Measurements from ENCODE around the gene CGB2. TPM values are rescaled to one million over a fixed set of nuclear protein-coding genes. Genes with fewer than 3 reads are reported as not detected.

CGB2 gene
- total and polyA plus RNA-seq, 9 of the 15 experiments (the other 6 are each of a cell fraction or from before 2014, with no cell fraction given): 0.22 TPM; not detected in 8

DNA sequence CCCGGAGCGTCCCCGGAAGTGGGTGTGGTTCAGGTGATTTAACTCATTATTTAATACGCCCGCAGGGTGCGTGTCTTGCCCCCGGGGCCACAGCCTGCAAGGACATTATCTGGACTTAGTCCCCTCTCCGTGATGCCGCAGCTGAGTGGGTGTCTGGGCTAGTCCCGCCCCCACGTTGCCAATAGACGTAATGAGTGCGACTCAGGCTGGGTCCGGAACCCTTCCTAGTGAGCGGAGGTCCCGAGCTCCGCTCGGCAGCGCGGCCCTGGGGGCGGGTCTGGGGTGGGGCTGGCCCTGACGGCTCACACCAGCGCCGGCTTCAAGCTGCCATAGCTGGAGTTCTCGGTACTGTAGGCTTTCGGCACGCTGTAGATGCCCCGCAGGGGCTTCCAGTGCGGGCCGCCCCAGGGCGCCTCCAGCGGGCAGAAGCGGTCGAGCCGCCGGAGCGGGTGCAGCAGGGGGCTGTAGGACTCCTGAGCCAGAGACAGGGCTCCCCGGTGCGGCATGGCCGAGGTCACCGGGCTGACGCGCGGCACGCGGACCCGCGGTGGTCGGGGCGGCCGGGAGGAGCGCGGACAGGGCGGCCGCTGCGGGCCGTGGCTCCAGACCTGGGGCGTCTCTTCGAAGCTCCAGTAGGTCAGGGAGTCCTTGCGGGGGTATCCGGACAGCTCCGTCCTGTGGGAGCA is 13.9 kb upstream of the CGB2 start (continued):
- TF ChIP-seq, protein P1, sequence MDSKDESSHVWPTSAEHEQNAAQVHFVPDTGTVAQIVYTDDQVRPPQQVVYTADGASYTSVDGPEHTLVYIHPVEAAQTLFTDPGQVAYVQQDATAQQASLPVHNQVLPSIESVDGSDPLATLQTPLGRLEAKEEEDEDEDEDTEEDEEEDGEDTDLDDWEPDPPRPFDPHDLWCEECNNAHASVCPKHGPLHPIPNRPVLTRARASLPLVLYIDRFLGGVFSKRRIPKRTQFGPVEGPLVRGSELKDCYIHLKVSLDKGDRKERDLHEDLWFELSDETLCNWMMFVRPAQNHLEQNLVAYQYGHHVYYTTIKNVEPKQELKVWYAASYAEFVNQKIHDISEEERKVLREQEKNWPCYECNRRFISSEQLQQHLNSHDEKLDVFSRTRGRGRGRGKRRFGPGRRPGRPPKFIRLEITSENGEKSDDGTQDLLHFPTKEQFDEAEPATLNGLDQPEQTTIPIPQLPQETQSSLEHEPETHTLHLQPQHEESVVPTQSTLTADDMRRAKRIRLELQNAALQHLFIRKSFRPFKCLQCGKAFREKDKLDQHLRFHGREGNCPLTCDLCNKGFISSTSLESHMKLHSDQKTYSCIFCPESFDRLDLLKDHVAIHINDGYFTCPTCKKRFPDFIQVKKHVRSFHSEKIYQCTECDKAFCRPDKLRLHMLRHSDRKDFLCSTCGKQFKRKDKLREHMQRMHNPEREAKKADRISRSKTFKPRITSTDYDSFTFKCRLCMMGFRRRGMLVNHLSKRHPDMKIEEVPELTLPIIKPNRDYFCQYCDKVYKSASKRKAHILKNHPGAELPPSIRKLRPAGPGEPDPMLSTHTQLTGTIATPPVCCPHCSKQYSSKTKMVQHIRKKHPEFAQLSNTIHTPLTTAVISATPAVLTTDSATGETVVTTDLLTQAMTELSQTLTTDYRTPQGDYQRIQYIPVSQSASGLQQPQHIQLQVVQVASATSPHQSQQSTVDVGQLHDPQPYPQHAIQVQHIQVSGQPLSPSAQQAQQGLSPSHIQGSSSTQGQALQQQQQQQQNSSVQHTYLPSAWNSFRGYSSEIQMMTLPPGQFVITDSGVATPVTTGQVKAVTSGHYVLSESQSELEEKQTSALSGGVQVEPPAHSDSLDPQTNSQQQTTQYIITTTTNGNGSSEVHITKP (IDR thresholded peaks at IDR 0.05; ENCODE audit: partially characterized antibody): no peak
- TF ChIP-seq, protein P2, sequence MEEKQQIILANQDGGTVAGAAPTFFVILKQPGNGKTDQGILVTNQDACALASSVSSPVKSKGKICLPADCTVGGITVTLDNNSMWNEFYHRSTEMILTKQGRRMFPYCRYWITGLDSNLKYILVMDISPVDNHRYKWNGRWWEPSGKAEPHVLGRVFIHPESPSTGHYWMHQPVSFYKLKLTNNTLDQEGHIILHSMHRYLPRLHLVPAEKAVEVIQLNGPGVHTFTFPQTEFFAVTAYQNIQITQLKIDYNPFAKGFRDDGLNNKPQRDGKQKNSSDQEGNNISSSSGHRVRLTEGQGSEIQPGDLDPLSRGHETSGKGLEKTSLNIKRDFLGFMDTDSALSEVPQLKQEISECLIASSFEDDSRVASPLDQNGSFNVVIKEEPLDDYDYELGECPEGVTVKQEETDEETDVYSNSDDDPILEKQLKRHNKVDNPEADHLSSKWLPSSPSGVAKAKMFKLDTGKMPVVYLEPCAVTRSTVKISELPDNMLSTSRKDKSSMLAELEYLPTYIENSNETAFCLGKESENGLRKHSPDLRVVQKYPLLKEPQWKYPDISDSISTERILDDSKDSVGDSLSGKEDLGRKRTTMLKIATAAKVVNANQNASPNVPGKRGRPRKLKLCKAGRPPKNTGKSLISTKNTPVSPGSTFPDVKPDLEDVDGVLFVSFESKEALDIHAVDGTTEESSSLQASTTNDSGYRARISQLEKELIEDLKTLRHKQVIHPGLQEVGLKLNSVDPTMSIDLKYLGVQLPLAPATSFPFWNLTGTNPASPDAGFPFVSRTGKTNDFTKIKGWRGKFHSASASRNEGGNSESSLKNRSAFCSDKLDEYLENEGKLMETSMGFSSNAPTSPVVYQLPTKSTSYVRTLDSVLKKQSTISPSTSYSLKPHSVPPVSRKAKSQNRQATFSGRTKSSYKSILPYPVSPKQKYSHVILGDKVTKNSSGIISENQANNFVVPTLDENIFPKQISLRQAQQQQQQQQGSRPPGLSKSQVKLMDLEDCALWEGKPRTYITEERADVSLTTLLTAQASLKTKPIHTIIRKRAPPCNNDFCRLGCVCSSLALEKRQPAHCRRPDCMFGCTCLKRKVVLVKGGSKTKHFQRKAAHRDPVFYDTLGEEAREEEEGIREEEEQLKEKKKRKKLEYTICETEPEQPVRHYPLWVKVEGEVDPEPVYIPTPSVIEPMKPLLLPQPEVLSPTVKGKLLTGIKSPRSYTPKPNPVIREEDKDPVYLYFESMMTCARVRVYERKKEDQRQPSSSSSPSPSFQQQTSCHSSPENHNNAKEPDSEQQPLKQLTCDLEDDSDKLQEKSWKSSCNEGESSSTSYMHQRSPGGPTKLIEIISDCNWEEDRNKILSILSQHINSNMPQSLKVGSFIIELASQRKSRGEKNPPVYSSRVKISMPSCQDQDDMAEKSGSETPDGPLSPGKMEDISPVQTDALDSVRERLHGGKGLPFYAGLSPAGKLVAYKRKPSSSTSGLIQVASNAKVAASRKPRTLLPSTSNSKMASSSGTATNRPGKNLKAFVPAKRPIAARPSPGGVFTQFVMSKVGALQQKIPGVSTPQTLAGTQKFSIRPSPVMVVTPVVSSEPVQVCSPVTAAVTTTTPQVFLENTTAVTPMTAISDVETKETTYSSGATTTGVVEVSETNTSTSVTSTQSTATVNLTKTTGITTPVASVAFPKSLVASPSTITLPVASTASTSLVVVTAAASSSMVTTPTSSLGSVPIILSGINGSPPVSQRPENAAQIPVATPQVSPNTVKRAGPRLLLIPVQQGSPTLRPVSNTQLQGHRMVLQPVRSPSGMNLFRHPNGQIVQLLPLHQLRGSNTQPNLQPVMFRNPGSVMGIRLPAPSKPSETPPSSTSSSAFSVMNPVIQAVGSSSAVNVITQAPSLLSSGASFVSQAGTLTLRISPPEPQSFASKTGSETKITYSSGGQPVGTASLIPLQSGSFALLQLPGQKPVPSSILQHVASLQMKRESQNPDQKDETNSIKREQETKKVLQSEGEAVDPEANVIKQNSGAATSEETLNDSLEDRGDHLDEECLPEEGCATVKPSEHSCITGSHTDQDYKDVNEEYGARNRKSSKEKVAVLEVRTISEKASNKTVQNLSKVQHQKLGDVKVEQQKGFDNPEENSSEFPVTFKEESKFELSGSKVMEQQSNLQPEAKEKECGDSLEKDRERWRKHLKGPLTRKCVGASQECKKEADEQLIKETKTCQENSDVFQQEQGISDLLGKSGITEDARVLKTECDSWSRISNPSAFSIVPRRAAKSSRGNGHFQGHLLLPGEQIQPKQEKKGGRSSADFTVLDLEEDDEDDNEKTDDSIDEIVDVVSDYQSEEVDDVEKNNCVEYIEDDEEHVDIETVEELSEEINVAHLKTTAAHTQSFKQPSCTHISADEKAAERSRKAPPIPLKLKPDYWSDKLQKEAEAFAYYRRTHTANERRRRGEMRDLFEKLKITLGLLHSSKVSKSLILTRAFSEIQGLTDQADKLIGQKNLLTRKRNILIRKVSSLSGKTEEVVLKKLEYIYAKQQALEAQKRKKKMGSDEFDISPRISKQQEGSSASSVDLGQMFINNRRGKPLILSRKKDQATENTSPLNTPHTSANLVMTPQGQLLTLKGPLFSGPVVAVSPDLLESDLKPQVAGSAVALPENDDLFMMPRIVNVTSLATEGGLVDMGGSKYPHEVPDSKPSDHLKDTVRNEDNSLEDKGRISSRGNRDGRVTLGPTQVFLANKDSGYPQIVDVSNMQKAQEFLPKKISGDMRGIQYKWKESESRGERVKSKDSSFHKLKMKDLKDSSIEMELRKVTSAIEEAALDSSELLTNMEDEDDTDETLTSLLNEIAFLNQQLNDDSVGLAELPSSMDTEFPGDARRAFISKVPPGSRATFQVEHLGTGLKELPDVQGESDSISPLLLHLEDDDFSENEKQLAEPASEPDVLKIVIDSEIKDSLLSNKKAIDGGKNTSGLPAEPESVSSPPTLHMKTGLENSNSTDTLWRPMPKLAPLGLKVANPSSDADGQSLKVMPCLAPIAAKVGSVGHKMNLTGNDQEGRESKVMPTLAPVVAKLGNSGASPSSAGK (IDR thresholded peaks at IDR 0.05): peak; percentile 47; the same call in 1 of the 2 replicates
- no peak for TF ChIP-seq NFIX (CRISPR knock-in tag; IDR thresholded peaks at IDR 0.05; ENCODE audit: low read depth)
- TF ChIP-seq, protein P3, sequence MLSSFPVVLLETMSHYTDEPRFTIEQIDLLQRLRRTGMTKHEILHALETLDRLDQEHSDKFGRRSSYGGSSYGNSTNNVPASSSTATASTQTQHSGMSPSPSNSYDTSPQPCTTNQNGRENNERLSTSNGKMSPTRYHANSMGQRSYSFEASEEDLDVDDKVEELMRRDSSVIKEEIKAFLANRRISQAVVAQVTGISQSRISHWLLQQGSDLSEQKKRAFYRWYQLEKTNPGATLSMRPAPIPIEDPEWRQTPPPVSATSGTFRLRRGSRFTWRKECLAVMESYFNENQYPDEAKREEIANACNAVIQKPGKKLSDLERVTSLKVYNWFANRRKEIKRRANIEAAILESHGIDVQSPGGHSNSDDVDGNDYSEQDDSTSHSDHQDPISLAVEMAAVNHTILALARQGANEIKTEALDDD (IDR thresholded peaks at IDR 0.05): no peak
- TF ChIP-seq, protein P4, sequence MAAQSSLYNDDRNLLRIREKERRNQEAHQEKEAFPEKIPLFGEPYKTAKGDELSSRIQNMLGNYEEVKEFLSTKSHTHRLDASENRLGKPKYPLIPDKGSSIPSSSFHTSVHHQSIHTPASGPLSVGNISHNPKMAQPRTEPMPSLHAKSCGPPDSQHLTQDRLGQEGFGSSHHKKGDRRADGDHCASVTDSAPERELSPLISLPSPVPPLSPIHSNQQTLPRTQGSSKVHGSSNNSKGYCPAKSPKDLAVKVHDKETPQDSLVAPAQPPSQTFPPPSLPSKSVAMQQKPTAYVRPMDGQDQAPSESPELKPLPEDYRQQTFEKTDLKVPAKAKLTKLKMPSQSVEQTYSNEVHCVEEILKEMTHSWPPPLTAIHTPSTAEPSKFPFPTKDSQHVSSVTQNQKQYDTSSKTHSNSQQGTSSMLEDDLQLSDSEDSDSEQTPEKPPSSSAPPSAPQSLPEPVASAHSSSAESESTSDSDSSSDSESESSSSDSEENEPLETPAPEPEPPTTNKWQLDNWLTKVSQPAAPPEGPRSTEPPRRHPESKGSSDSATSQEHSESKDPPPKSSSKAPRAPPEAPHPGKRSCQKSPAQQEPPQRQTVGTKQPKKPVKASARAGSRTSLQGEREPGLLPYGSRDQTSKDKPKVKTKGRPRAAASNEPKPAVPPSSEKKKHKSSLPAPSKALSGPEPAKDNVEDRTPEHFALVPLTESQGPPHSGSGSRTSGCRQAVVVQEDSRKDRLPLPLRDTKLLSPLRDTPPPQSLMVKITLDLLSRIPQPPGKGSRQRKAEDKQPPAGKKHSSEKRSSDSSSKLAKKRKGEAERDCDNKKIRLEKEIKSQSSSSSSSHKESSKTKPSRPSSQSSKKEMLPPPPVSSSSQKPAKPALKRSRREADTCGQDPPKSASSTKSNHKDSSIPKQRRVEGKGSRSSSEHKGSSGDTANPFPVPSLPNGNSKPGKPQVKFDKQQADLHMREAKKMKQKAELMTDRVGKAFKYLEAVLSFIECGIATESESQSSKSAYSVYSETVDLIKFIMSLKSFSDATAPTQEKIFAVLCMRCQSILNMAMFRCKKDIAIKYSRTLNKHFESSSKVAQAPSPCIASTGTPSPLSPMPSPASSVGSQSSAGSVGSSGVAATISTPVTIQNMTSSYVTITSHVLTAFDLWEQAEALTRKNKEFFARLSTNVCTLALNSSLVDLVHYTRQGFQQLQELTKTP (IDR thresholded peaks at IDR 0.05; ENCODE audit: low read depth in 1 of 2, partially characterized antibody in 2 of 2): no peak

All from K562 (cell line).